Cardiac muscle cell (in vitro differentiated cells and primary cell): ENCODE measurements around the gene TPSAB1. TPM values are rescaled to one million over a fixed set of nuclear protein-coding genes. Genes with fewer than 3 reads are reported as not detected.

Experiments
- DNase-seq, 2 donors: peaks; one replicate each; pipeline versions ENCODE4 v3.0.0 to v3.0.0-alpha.2; 2010 to 2017; ENCODE audit warnings: low read depth in 1 of 2, low spot score in 1 of 2
- H3K27ac ChIP-seq: fragments of 200-600 bp; sonication (generic); 2 replicates; pipeline ENCODE4 v1.5.1; 2016
- H3K27me3 ChIP-seq: fragments of 200-600 bp; sonication (generic); 2 replicates; pipeline ENCODE4 v1.6.0; 2016; ENCODE audit warnings: control low read depth
- H3K36me3 ChIP-seq: fragments of 200-600 bp; sonication (generic); 2 replicates; pipeline ENCODE4 v1.5.1; 2016; ENCODE audit warnings: control low read depth
- H3K4me1 ChIP-seq: fragments of 200-600 bp; sonication (generic); 2 replicates; pipeline ENCODE4 v1.8.1; 2017; ENCODE audit warnings: low read depth, mild to moderate bottlenecking, mixed run types
- H3K4me3 ChIP-seq: fragments of 200-600 bp; sonication (generic); 2 replicates; pipeline ENCODE4 v1.5.1; 2016; ENCODE audit warnings: mild to moderate bottlenecking
- H3K9me3 ChIP-seq: fragments of 200-600 bp; sonication (generic); 2 replicates; pipeline ENCODE4 v1.5.1; 2017; ENCODE audit warnings: low read depth, mild to moderate bottlenecking, control low read depth
- CTCF ChIP-seq: IDR thresholded peaks from 2 replicates; pipeline ENCODE4 v1.5.1; 2012; ENCODE audit warnings: low read depth, mild to moderate bottlenecking, low read length
- polyA plus RNA-seq: library from polyadenylated mRNA; unstranded; fragments of >200 nt; fragmentation: Nextera tagmentation; extraction: Ambion mirVana; gene quantifications from 2 replicates; pipeline ENCODE4 v1.2.1, GENCODE V29; 2016
- total RNA-seq: library from RNA; depleted of rRNA; stranded (reverse); fragments of >200 nt; gene quantifications from 2 replicates; pipeline ENCODE4 v1.2.3, GENCODE V29; 2016

The TPSAB1 gene
- total and polyA plus RNA-seq, 2 experiments from 2014 or later: not detected

GRCh38 chr16:1220098-1220728 lies 20.3 kb upstream of the TPSAB1 start:
- no peak overlapping the region for H3K27ac ChIP-seq
- H3K4me3 ChIP-seq: no peak overlapping the region
- no peaks in the 10 kb centered on the region for H3K9me3 ChIP-seq
- H3K27me3 ChIP-seq: no peaks in the 10 kb centered on the region
- DNase-seq: no peak
- H3K36me3 ChIP-seq: no peaks in the 10 kb centered on the region
- no peak for TF ChIP-seq CTCF
- H3K4me1 ChIP-seq: no peaks in the 10 kb centered on the region

- TF ChIP-seq CTCF: no peak
- no peaks in the 10 kb centered on the region for H3K27me3 ChIP-seq
Measured at GRCh38 chr16:1220841-1221627, 19.5 kb upstream of the TPSAB1 start.

GRCh38 chr16:1221628-1222552 lies 18.6 kb upstream of the TPSAB1 start:
- no peak overlapping the region for H3K27ac ChIP-seq
- no peaks in the 10 kb centered on the region for H3K9me3 ChIP-seq
- no peak for TF ChIP-seq CTCF
- H3K36me3 ChIP-seq: no peaks in the 10 kb centered on the region
- H3K4me3 ChIP-seq: no peak overlapping the region
- H3K4me1 ChIP-seq: no peaks in the 10 kb centered on the region
- no peak for DNase-seq
- no peaks in the 10 kb centered on the region for H3K27me3 ChIP-seq

More at GRCh38 chr16:1220841-1221627, 19.5 kb upstream of the TPSAB1 start:
- no peaks in the 10 kb centered on the region for H3K36me3 ChIP-seq
- no peaks in the 10 kb centered on the region for H3K9me3 ChIP-seq
- no peak for DNase-seq
- H3K27ac ChIP-seq: no peak overlapping the region
- no peak overlapping the region for H3K4me3 ChIP-seq
- H3K4me1 ChIP-seq: no peaks in the 10 kb centered on the region

GRCh38 chr16:1222553-1223354 lies 17.8 kb upstream of the TPSAB1 start:
- no peak for DNase-seq
- no peak overlapping the region for H3K27ac ChIP-seq
- no peak for TF ChIP-seq CTCF
- no peaks in the 10 kb centered on the region for H3K4me1 ChIP-seq
- no peaks in the 10 kb centered on the region for H3K27me3 ChIP-seq
- H3K36me3 ChIP-seq: no peaks in the 10 kb centered on the region
- no peaks in the 10 kb centered on the region for H3K9me3 ChIP-seq
- H3K4me3 ChIP-seq: no peak overlapping the region
